SKM-1 treated with dmso at 0.1 percent for 144 hours (cell line): ENCODE measurements around the gene MRFAP1.
"Not testable (repeated sequence)": the region's sequence is repeated elsewhere in the genome, so short reads cannot be mapped to it uniquely, and the experiment has no call there.

Experiments used
- DNase-seq: peaks from one replicate; lab custom pipeline; 2025; ENCODE audit not compliant: unreplicated experiment; lab: John Stamatoyannopoulos, UW

The MRFAP1 gene

GRCh38 chr4:6663596-6664393 is 23.3 kb downstream of the MRFAP1 start:
- DNase-seq, result no peak

- no peak for DNase-seq
Observed at GRCh38 chr4:6665320-6665654, 24.8 kb downstream of the MRFAP1 start.

- DNase-seq, result no peak
Observed at GRCh38 chr4:6668391-6668790, 27.9 kb downstream of the MRFAP1 start.

GRCh38 chr4:6671648-6672047 is 31.2 kb downstream of the MRFAP1 start:
- no peak for DNase-seq

- no peak for DNase-seq
Observed at GRCh38 chr4:6672131-6672530, 31.6 kb downstream of the MRFAP1 start.

GRCh38 chr4:6672541-6673190 is 32.2 kb downstream of the MRFAP1 start:
- DNase-seq, result not testable (repeated sequence)

GRCh38 chr4:6673191-6673659 is 32.7 kb downstream of the MRFAP1 start:
- DNase-seq, result not testable (repeated sequence)

- DNase-seq, result peak; percentile 97
Observed at GRCh38 chr4:6673660-6674499, 33.4 kb downstream of the MRFAP1 start.

- DNase-seq, result no peak
Observed at GRCh38 chr4:6674500-6675149, 34.1 kb downstream of the MRFAP1 start.

- DNase-seq, result no peak
Observed at GRCh38 chr4:6676722-6677558, 36.5 kb downstream of the MRFAP1 start.

GRCh38 chr4:6680372-6681034 is 40.0 kb downstream of the MRFAP1 start:
- DNase-seq, result no peak

GRCh38 chr4:6681191-6681590 is 40.7 kb downstream of the MRFAP1 start:
- no peak for DNase-seq

GRCh38 chr4:6682862-6683590 is 42.5 kb downstream of the MRFAP1 start:
- DNase-seq, result peak; percentile 50

- DNase-seq, result no peak
Observed at GRCh38 chr4:6684656-6685055, 44.2 kb downstream of the MRFAP1 start.

GRCh38 chr4:6686104-6686787 is 45.8 kb downstream of the MRFAP1 start:
- no peak for DNase-seq

GRCh38 chr4:6687947-6688878 is 47.7 kb downstream of the MRFAP1 start:
- no peak for DNase-seq

GRCh38 chr4:6688879-6689505 is 48.5 kb downstream of the MRFAP1 start:
- DNase-seq, result peak; percentile 74
